ENCODE measurements around the gene SPATA46.

The SPATA46 gene

GRCh38 chr1:162397039-162397448 is 20.4 kb upstream of the SPATA46 start:
- Histone ChIP-seq H4K20me1 (ENCODE audit: insufficient read depth, low read length) (no peaks in the 10 kb centered on the region), H3K9me2 (replicated peaks; ENCODE audit: insufficient read depth, low read length) (no peaks in the 10 kb centered on the region), H3K4me1 (ENCODE audit: low read length) (no peaks in the 10 kb centered on the region), H3F3A (ENCODE audit: insufficient read depth, low read length) (no peaks in the 10 kb centered on the region), H3K4me2 (ENCODE audit: low read depth, low read length) (no peak overlapping the region), H3K27ac (ENCODE audit: low read length) (no peak overlapping the region), H3K27me3 (replicated peaks; ENCODE audit: insufficient read depth, low read length) (no peaks in the 10 kb centered on the region), H3K36me3 (replicated peaks; ENCODE audit: insufficient read depth, low read length) (no peaks in the 10 kb centered on the region), H3K4me3 (ENCODE audit: low read length) (no peak overlapping the region), H3K79me2 (ENCODE audit: low read length) (no peaks in the 10 kb centered on the region), H2AFZ (ENCODE audit: low read length) (no peak overlapping the region), H3K9me3 (replicated peaks; ENCODE audit: insufficient read depth, low read length) (no peaks in the 10 kb centered on the region), H3K9ac (ENCODE audit: low read length) (no peak overlapping the region)
- DNase-seq: no peak
- TF ChIP-seq, protein P1, sequence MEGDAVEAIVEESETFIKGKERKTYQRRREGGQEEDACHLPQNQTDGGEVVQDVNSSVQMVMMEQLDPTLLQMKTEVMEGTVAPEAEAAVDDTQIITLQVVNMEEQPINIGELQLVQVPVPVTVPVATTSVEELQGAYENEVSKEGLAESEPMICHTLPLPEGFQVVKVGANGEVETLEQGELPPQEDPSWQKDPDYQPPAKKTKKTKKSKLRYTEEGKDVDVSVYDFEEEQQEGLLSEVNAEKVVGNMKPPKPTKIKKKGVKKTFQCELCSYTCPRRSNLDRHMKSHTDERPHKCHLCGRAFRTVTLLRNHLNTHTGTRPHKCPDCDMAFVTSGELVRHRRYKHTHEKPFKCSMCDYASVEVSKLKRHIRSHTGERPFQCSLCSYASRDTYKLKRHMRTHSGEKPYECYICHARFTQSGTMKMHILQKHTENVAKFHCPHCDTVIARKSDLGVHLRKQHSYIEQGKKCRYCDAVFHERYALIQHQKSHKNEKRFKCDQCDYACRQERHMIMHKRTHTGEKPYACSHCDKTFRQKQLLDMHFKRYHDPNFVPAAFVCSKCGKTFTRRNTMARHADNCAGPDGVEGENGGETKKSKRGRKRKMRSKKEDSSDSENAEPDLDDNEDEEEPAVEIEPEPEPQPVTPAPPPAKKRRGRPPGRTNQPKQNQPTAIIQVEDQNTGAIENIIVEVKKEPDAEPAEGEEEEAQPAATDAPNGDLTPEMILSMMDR (IDR thresholded peaks at IDR 0.05; ENCODE audit: low read length): no peak
- TF ChIP-seq EZH2phosphoT487 (IDR thresholded peaks at IDR 0.05; ENCODE audit: low read length) (no peak), EZH2 (optimal IDR thresholded peaks at IDR 0.05; ENCODE audit: low read depth, low read length) (no peak)

DNA sequence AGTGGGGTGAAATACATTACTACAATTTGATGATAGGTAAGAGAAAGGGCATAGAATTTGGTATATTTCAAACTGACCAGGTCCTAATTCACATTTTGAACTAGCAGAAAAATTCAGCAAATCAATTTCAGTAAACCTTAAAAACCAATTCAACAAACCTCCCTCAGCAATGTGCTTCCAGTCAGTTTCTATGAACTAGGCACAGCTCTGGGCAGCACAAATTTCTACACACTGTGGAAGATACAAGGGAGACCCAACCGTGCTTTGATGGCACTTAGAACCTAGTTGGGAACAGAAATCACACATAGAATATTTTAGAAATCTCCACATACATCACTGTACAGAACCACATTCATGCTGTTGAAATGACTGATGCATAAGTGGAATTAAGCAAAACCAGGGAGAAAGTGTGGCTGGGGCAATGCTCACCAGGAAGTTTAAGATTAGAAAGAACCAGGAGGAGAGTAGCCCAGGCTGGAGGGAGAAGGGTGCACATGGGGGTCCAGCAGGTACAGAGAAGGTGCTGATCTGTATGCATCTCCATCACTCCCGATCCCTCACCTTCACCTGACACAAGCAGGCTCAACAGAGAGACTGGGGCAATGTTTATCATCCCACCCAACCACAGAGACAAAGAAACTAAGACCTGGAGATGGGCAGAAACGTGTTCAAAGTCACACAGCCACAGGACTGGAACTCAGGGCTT is 19.7 kb upstream of the SPATA46 start:
- H3K36me3 ChIP-seq (replicated peaks; ENCODE audit: insufficient read depth, low read length): no peaks in the 10 kb centered on the region
- no peak for DNase-seq
- H3K27ac ChIP-seq (ENCODE audit: low read length): no peak overlapping the region
- H3K9me3 ChIP-seq (replicated peaks; ENCODE audit: insufficient read depth, low read length): no peaks in the 10 kb centered on the region
- H3K9ac ChIP-seq (ENCODE audit: low read length): no peak overlapping the region
- no peaks in the 10 kb centered on the region for H4K20me1 ChIP-seq (ENCODE audit: insufficient read depth, low read length)
- H3F3A ChIP-seq (ENCODE audit: insufficient read depth, low read length): no peaks in the 10 kb centered on the region
- H3K4me2 ChIP-seq (ENCODE audit: low read depth, low read length): no peak overlapping the region
- no peak overlapping the region for H2AFZ ChIP-seq (ENCODE audit: low read length)
- H3K27me3 ChIP-seq (replicated peaks; ENCODE audit: insufficient read depth, low read length): no peaks in the 10 kb centered on the region
- H3K4me3 ChIP-seq (ENCODE audit: low read length): no peak overlapping the region
- TF ChIP-seq EZH2 (optimal IDR thresholded peaks at IDR 0.05; ENCODE audit: low read depth, low read length): no peak
- TF ChIP-seq, protein P1 (IDR thresholded peaks at IDR 0.05; ENCODE audit: low read length): no peak
- TF ChIP-seq EZH2phosphoT487 (IDR thresholded peaks at IDR 0.05; ENCODE audit: low read length): no peak
- no peaks in the 10 kb centered on the region for H3K4me1 ChIP-seq (ENCODE audit: low read length)
- H3K79me2 ChIP-seq (ENCODE audit: low read length): no peaks in the 10 kb centered on the region
- H3K9me2 ChIP-seq (replicated peaks; ENCODE audit: insufficient read depth, low read length): no peaks in the 10 kb centered on the region

DNA sequence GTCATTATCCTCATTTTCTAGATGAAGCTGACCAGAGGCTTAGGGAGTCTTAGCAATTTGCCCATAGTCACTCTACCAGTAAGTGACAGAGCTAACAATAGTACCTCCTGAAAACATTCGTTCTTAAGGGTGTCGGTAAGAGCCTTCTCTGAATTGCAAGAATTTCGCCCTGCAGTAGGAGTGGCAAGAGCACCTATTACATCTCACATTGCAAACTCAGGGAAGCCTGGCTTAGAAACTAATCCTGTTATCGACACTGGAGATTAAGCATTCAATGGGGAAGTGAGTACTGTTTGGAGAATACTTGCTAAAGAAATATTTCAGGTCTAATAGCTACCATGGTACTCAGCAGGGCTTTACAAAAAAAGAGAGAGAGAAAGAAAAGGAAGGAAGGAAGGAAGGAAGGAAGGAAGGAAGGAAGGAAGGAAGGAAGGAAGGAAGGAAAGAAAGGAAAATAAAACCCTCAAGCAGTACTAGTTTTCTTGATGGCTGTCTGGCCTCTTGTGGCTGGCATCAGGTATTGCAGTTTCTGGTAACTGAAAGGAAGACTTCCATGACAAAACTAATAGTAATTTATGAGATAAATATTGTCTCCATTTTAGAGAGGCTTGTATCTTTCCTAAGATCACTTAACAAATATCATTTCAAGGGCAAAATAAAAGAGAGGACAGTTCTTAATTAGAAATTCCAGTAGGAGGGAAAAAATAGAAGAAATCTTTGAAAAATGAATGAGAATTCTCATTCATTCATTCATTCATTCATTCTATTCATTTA is 15.3 kb upstream of the SPATA46 start:
- no peak for TF ChIP-seq EZH2 (optimal IDR thresholded peaks at IDR 0.05; ENCODE audit: low read depth, low read length)
- TF ChIP-seq, protein P1 (IDR thresholded peaks at IDR 0.05; ENCODE audit: low read length): peak; percentile 87
- no peak for TF ChIP-seq EZH2phosphoT487 (IDR thresholded peaks at IDR 0.05; ENCODE audit: low read length)
- H3K27ac ChIP-seq (ENCODE audit: low read length): no peak overlapping the region

More for the DNA sequence above, 15.3 kb upstream of the SPATA46 start:
- H3K9ac ChIP-seq (ENCODE audit: low read length): no peak overlapping the region
- H4K20me1 ChIP-seq (ENCODE audit: insufficient read depth, low read length): no peaks in the 10 kb centered on the region
- no peaks in the 10 kb centered on the region for H3K36me3 ChIP-seq (replicated peaks; ENCODE audit: insufficient read depth, low read length)
- no peaks in the 10 kb centered on the region for H3F3A ChIP-seq (ENCODE audit: insufficient read depth, low read length)
- H3K9me2 ChIP-seq (replicated peaks; ENCODE audit: insufficient read depth, low read length): no peaks in the 10 kb centered on the region
- H3K4me3 ChIP-seq (ENCODE audit: low read length): no peak overlapping the region
- H3K9me3 ChIP-seq (replicated peaks; ENCODE audit: insufficient read depth, low read length): no peaks in the 10 kb centered on the region
- DNase-seq: peak; percentile 71
- no peak overlapping the region for H3K4me2 ChIP-seq (ENCODE audit: low read depth, low read length)
- H3K4me1 ChIP-seq (ENCODE audit: low read length): peaks cover 12% of the 10 kb centered on the region
- H3K79me2 ChIP-seq (ENCODE audit: low read length): no peaks in the 10 kb centered on the region
- H2AFZ ChIP-seq (ENCODE audit: low read length): no peak overlapping the region
- H3K27me3 ChIP-seq (replicated peaks; ENCODE audit: insufficient read depth, low read length): no peaks in the 10 kb centered on the region

All from MM.1S (cell line).